GM19467 (cell line): Measurements from ENCODE around the gene EGFR.

ENCODE experiments used
- ATAC-seq: cut with Tn5 transposase; IDR thresholded peaks from one replicate; pipeline ENCODE4 v1.9.1; 2021; ENCODE audit warnings: mild to moderate bottlenecking, moderate library complexity; ENCODE audit not compliant: unreplicated experiment

The EGFR gene

GRCh38 chr7:55080000-55080623, 61.3 kb downstream of the EGFR start:
- no peak for ATAC-seq

- no peak for ATAC-seq
Observed at GRCh38 chr7:55081068-55081467, 62.3 kb downstream of the EGFR start.

- no peak for ATAC-seq
Observed at GRCh38 chr7:55081472-55082227, 62.8 kb downstream of the EGFR start.

GRCh38 chr7:55082228-55082603, 63.4 kb downstream of the EGFR start:
- ATAC-seq: no peak

GRCh38 chr7:55083206-55083605, 64.4 kb downstream of the EGFR start:
- ATAC-seq: no peak

- ATAC-seq: no peak
Observed at GRCh38 chr7:55084307-55084706, 65.5 kb downstream of the EGFR start.

GRCh38 chr7:55085511-55086412, 66.9 kb downstream of the EGFR start:
- no peak for ATAC-seq

GRCh38 chr7:55086413-55087201, 67.8 kb downstream of the EGFR start:
- peak; percentile 68 for ATAC-seq

- no peak for ATAC-seq
Observed at GRCh38 chr7:55087521-55087961, 68.7 kb downstream of the EGFR start.

- ATAC-seq: no peak
Observed at GRCh38 chr7:55088107-55088506, 69.3 kb downstream of the EGFR start.

GRCh38 chr7:55088620-55089019, 69.8 kb downstream of the EGFR start:
- ATAC-seq: no peak

GRCh38 chr7:55092186-55092974, 73.6 kb downstream of the EGFR start:
- ATAC-seq: no peak

GRCh38 chr7:55092975-55093373, 74.2 kb downstream of the EGFR start:
- ATAC-seq: no peak

- ATAC-seq: no peak
Observed at GRCh38 chr7:55093674-55094073, 74.9 kb downstream of the EGFR start.

- no peak for ATAC-seq
Observed at GRCh38 chr7:55094092-55094690, 75.4 kb downstream of the EGFR start.

- no peak for ATAC-seq
Observed at GRCh38 chr7:55095672-55096071, 76.9 kb downstream of the EGFR start.

- ATAC-seq: no peak
Observed at GRCh38 chr7:55096323-55096722, 77.5 kb downstream of the EGFR start.

GRCh38 chr7:55097100-55097499, 78.3 kb downstream of the EGFR start:
- ATAC-seq: no peak

GRCh38 chr7:55099066-55099820, 80.4 kb downstream of the EGFR start:
- no peak for ATAC-seq
